Measurements from ENCODE around the gene GZMM.

The GZMM gene

DNA sequence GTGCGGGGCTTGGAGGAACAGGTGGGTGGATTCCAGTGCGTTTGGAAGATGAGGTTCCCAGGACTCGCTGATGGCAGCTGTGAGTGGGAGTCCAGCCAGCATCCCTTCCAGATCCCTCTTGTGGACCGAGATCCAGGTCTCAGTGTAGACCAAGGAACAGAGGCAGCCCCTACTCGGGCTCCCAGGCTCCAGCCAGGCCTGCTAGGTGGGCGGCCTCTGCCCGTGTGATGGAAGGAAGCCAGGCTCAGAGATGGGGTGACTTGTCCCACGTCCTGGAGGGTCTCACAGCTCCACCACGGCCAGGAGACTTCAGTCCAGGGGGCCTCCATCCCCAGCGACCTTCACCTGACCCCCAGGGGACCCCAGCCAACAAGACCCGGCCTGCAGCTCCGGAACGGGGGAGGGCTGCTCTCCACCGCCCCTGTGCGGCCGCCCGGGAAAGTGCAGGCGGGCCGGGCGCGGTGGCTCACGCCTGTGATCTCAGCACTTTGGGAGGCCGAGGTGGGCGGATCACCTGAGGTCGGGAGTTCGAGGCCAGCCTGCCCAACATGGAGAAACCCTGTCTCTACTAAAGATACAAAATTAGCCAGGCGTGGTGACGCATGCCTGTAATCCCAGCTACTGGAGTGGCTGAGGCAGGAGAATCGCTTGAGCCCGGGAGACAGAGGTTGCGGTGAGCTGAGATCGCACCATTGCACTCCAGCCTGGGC is 48.3 kb upstream of the GZMM start:
- ChIA-PET CTCF (interaction anchor here (0.6 to 2.6 kb wide), 7 partner anchors 8 to 74 kb away, joined by 3 to 12 read pairs (median 6); no protein-coding TSS in a partner anchor), POLR2A (interaction anchor here (2.0 kb wide), 1 partner anchor 11 kb away, joined by 7 read pairs; the partner anchor contains the start of gene TPGS1)
- Histone ChIP-seq H3K27ac (ENCODE audit: extremely low read depth, low read depth, low read length) (no peak overlapping the region), H3K36me3 (ENCODE audit: control insufficient read depth in 2 of 2, insufficient read depth in 1 of 2, low read length in 2 of 2) (no peaks in the 10 kb centered on the region), H3K4me3 (ENCODE audit: low read depth, low read length) (no peak overlapping the region), H3K9me3 (ENCODE audit: control insufficient read depth, insufficient read depth, low read depth, low read length) (no peaks in the 10 kb centered on the region), H3K4me1 (ENCODE audit: control insufficient read depth, insufficient read depth, low read length) (no peaks in the 10 kb centered on the region)
- TF ChIP-seq, protein P1, sequence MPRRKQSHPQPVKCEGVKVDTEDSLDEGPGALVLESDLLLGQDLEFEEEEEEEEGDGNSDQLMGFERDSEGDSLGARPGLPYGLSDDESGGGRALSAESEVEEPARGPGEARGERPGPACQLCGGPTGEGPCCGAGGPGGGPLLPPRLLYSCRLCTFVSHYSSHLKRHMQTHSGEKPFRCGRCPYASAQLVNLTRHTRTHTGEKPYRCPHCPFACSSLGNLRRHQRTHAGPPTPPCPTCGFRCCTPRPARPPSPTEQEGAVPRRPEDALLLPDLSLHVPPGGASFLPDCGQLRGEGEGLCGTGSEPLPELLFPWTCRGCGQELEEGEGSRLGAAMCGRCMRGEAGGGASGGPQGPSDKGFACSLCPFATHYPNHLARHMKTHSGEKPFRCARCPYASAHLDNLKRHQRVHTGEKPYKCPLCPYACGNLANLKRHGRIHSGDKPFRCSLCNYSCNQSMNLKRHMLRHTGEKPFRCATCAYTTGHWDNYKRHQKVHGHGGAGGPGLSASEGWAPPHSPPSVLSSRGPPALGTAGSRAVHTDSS (tag by site-specific recombination; IDR thresholded peaks at IDR 0.05), result no peak
- no peak for TF ChIP-seq ZNF350 (tag by site-specific recombination; IDR thresholded peaks at IDR 0.05)
- TF ChIP-seq ZNF2 (tag by site-specific recombination; IDR thresholded peaks at IDR 0.05), result no peak
- TF ChIP-seq, protein P2, sequence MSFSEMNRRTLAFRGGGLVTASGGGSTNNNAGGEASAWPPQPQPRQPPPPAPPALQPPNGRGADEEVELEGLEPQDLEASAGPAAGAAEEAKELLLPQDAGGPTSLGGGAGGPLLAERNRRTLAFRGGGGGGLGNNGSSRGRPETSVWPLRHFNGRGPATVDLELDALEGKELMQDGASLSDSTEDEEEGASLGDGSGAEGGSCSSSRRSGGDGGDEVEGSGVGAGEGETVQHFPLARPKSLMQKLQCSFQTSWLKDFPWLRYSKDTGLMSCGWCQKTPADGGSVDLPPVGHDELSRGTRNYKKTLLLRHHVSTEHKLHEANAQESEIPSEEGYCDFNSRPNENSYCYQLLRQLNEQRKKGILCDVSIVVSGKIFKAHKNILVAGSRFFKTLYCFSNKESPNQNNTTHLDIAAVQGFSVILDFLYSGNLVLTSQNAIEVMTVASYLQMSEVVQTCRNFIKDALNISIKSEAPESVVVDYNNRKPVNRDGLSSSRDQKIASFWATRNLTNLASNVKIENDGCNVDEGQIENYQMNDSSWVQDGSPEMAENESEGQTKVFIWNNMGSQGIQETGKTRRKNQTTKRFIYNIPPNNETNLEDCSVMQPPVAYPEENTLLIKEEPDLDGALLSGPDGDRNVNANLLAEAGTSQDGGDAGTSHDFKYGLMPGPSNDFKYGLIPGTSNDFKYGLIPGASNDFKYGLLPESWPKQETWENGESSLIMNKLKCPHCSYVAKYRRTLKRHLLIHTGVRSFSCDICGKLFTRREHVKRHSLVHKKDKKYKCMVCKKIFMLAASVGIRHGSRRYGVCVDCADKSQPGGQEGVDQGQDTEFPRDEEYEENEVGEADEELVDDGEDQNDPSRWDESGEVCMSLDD (tag by site-specific recombination; IDR thresholded peaks at IDR 0.05), result peak; percentile 65; the same call in 1 of the 2 replicates
- TF ChIP-seq IKZF3 (tag by site-specific recombination; IDR thresholded peaks at IDR 0.05), result peak; percentile 40; the same call in 1 of the 2 replicates
- TF ChIP-seq ZNF16 (tag by site-specific recombination; IDR thresholded peaks at IDR 0.05; ENCODE audit: low read depth), result no peak
- 0 out of 2 replicates have a peak, but pooled peaks have one; percentile 28 for TF ChIP-seq ZNF366 (tag by site-specific recombination; conservative IDR thresholded peaks at IDR 0.05)
- TF ChIP-seq ZNF600 (tag by site-specific recombination; IDR thresholded peaks at IDR 0.05), result peak; percentile 94; the same call in 1 of the 2 replicates
- TF ChIP-seq KLF16 (tag by site-specific recombination; IDR thresholded peaks at IDR 0.05), result peak; percentile 56; the same call in 1 of the 2 replicates
- no peak for TF ChIP-seq ZNF530 (tag by site-specific recombination; IDR thresholded peaks at IDR 0.05; ENCODE audit: low read depth)
- no peak for TF ChIP-seq ZNF394 (tag by site-specific recombination; IDR thresholded peaks at IDR 0.05; ENCODE audit: borderline replicate concordance)
- no peak for TF ChIP-seq PRDM1 (tag by site-specific recombination; IDR thresholded peaks at IDR 0.05)
- no peak for TF ChIP-seq ZNF239 (tag by site-specific recombination; IDR thresholded peaks at IDR 0.05)
- no peak; the same call in 1 of the 2 replicates for TF ChIP-seq ZFP69B (tag by site-specific recombination; IDR thresholded peaks at IDR 0.05)
- no peak for TF ChIP-seq HOXA7 (CRISPR knock-in tag; IDR thresholded peaks at IDR 0.05; ENCODE audit: borderline replicate concordance)
- no peak for TF ChIP-seq ZNF555 (tag by site-specific recombination; conservative IDR thresholded peaks at IDR 0.05)
- no peak for TF ChIP-seq ZNF501 (tag by site-specific recombination; IDR thresholded peaks at IDR 0.05)
- TF ChIP-seq ZNF571 (tag by site-specific recombination; IDR thresholded peaks at IDR 0.05), result no peak
- TF ChIP-seq ZNF138 (tag by site-specific recombination; IDR thresholded peaks at IDR 0.05; ENCODE audit: borderline replicate concordance), result no peak
- TF ChIP-seq, protein P3, sequence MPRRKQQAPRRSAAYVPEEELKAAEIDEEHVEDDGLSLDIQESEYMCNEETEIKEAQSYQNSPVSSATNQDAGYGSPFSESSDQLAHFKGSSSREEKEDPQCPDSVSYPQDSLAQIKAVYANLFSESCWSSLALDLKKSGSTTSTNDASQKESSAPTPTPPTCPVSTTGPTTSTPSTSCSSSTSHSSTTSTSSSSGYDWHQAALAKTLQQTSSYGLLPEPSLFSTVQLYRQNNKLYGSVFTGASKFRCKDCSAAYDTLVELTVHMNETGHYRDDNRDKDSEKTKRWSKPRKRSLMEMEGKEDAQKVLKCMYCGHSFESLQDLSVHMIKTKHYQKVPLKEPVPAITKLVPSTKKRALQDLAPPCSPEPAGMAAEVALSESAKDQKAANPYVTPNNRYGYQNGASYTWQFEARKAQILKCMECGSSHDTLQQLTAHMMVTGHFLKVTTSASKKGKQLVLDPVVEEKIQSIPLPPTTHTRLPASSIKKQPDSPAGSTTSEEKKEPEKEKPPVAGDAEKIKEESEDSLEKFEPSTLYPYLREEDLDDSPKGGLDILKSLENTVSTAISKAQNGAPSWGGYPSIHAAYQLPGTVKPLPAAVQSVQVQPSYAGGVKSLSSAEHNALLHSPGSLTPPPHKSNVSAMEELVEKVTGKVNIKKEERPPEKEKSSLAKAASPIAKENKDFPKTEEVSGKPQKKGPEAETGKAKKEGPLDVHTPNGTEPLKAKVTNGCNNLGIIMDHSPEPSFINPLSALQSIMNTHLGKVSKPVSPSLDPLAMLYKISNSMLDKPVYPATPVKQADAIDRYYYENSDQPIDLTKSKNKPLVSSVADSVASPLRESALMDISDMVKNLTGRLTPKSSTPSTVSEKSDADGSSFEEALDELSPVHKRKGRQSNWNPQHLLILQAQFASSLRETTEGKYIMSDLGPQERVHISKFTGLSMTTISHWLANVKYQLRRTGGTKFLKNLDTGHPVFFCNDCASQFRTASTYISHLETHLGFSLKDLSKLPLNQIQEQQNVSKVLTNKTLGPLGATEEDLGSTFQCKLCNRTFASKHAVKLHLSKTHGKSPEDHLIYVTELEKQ (tag by site-specific recombination; IDR thresholded peaks at IDR 0.05; ENCODE audit: borderline replicate concordance), result no peak
- TF ChIP-seq, protein P4, sequence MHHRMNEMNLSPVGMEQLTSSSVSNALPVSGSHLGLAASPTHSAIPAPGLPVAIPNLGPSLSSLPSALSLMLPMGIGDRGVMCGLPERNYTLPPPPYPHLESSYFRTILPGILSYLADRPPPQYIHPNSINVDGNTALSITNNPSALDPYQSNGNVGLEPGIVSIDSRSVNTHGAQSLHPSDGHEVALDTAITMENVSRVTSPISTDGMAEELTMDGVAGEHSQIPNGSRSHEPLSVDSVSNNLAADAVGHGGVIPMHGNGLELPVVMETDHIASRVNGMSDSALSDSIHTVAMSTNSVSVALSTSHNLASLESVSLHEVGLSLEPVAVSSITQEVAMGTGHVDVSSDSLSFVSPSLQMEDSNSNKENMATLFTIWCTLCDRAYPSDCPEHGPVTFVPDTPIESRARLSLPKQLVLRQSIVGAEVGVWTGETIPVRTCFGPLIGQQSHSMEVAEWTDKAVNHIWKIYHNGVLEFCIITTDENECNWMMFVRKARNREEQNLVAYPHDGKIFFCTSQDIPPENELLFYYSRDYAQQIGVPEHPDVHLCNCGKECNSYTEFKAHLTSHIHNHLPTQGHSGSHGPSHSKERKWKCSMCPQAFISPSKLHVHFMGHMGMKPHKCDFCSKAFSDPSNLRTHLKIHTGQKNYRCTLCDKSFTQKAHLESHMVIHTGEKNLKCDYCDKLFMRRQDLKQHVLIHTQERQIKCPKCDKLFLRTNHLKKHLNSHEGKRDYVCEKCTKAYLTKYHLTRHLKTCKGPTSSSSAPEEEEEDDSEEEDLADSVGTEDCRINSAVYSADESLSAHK (tag by site-specific recombination; IDR thresholded peaks at IDR 0.05), result no peak
- TF ChIP-seq ZNF274 (IDR thresholded peaks at IDR 0.05; ENCODE audit: low read length), result no peak
- TF ChIP-seq ZNF274 (tag by site-specific recombination; IDR thresholded peaks at IDR 0.05; ENCODE audit: borderline replicate concordance), result no peak
- TF ChIP-seq ZNF19 (tag by site-specific recombination; IDR thresholded peaks at IDR 0.05; ENCODE audit: low read depth), result no peak
- TF ChIP-seq ZBTB7A (tag by site-specific recombination; IDR thresholded peaks at IDR 0.05; ENCODE audit: low read depth), result peak; percentile 14; the same call in 1 of the 2 replicates
- no peak for TF ChIP-seq SP3 (tag by site-specific recombination; IDR thresholded peaks at IDR 0.05)
- 0 out of 2 replicates have a peak, but pooled peaks have one; percentile 45 for TF ChIP-seq ZNF785 (tag by site-specific recombination; IDR thresholded peaks at IDR 0.05)
- no peak for TF ChIP-seq ZNF561 (tag by site-specific recombination; IDR thresholded peaks at IDR 0.05; ENCODE audit: borderline replicate concordance)
